GM18868 (cell line): ENCODE data around the gene GAGE1.
"Not testable (repeated sequence)": the region's sequence is repeated elsewhere in the genome, so short reads cannot be mapped to it uniquely, and the experiment has no call there.

Experiments
- ATAC-seq: cut with Tn5 transposase; IDR thresholded peaks from one replicate; pipeline ENCODE4 v1.9.1; 2021; ENCODE audit warnings: mild to moderate bottlenecking, moderate library complexity; ENCODE audit not compliant: unreplicated experiment

GAGE1 gene

GRCh38 chrX:49598720-49599119 is at the start of gene GAGE1:
Gene GAGE1, plus strand, starts transcription at chrX:49599020. Its CDS starts 1,155 bp downstream, at chrX:49600175.
- not testable (repeated sequence) for ATAC-seq

- ATAC-seq, result not testable (repeated sequence)
These were observed 47.8 kb upstream of the GAGE1 start, which contains the start of gene GAGE12E for GRCh38 chrX:49550989-49551388. Gene GAGE12E, plus strand, starts transcription at chrX:49551289. Its CDS starts 1,155 bp downstream, at chrX:49552444.

- not testable (repeated sequence) for ATAC-seq
These were observed 38.3 kb upstream of the GAGE1 start, which contains the start of gene GAGE12F for GRCh38 chrX:49560542-49560941. Gene GAGE12F, plus strand, starts transcription at chrX:49560842. Its CDS starts 1,155 bp downstream, at chrX:49561997.

GRCh38 chrX:49568728-49569127 is 30.1 kb upstream of the GAGE1 start:
- ATAC-seq, result not testable (repeated sequence)

GRCh38 chrX:49569152-49569551 is 29.7 kb upstream of the GAGE1 start:
- ATAC-seq, result not testable (repeated sequence)

GRCh38 chrX:49570100-49570499 is 28.7 kb upstream of the GAGE1 start, which contains the start of gene GAGE12G:
Gene GAGE12G, plus strand, starts transcription at chrX:49570400. Its CDS starts 1,155 bp downstream, at chrX:49571555.
- ATAC-seq, result not testable (repeated sequence)

- not testable (repeated sequence) for ATAC-seq
These were observed 19.2 kb upstream of the GAGE1 start, which contains the start of gene GAGE12H for GRCh38 chrX:49579649-49580048. Gene GAGE12H, plus strand, starts transcription at chrX:49579949. Its CDS starts 1,155 bp downstream, at chrX:49581104.

- not testable (repeated sequence) for ATAC-seq
These were observed 9.6 kb upstream of the GAGE1 start, which contains the start of gene GAGE2A for GRCh38 chrX:49589196-49589595. Gene GAGE2A, plus strand, starts transcription at chrX:49589496. Its CDS starts 1,155 bp downstream, at chrX:49590651.

GRCh38 chrX:49589769-49590478 is 8.9 kb upstream of the GAGE1 start:
- ATAC-seq, result not testable (repeated sequence)

GRCh38 chrX:49590488-49590887 is 8.3 kb upstream of the GAGE1 start:
- not testable (repeated sequence) for ATAC-seq

GRCh38 chrX:49610718-49611310 is 12.0 kb downstream of the GAGE1 start:
- no peak for ATAC-seq

- no peak for ATAC-seq
These were observed 19.8 kb downstream of the GAGE1 start for GRCh38 chrX:49618574-49618973.

GRCh38 chrX:49627086-49627777 is 28.4 kb downstream of the GAGE1 start:
- ATAC-seq, result no peak

GRCh38 chrX:49644991-49645637 is 46.3 kb downstream of the GAGE1 start:
- ATAC-seq, result no peak

- no peak for ATAC-seq
These were observed 57.7 kb downstream of the GAGE1 start for GRCh38 chrX:49656533-49656932.
